OCI-M2 (cell line): ENCODE results near the gene GRK5.
"Not testable (repeated sequence)": the region's sequence is repeated elsewhere in the genome, so short reads cannot be mapped to it uniquely, and the experiment has no call there.

Source experiments
- DNase-seq: peaks from one replicate; lab custom pipeline; 2025; ENCODE audit not compliant: unreplicated experiment; lab: John Stamatoyannopoulos, UW

GRK5 gene

DNA sequence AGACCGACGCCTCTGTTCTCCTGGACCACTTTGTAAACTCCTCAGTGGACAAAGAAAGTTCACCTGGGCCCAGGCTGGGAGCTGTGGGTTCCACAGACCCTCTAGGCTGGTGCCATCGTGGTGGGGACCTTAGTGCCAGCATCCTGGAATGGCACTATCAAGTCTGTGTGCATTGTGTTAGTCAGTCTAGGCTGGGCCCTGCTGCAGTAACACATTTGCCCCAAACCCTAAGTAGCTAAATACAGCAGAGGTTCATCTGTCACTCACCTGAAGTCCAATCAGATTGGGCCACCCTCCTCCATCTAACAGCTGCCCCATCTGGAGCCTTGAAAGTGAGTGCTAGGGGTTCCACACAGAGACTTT lies 224.4 kb downstream of the GRK5 start:
- no peak for DNase-seq

DNA sequence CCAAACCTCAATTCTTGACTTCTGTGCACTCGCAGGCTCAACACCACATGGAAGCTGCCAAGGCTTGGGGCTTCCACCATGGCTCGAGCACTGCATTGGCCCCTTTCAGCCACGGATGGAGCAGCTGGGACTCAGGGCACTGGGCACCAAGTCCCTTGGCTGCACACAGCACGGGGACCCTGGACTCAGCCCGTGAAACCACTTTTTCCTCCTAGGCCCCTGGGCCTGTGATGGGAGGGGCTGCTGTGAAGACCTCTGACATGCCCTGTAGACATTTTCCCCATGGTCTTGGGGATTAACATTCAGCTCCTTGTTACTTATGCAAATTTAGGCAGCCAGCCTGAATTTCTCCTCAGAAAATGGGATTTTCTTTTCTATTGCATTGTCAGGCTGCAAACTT lies 227.6 kb downstream of the GRK5 start:
- not testable (repeated sequence) for DNase-seq

DNA sequence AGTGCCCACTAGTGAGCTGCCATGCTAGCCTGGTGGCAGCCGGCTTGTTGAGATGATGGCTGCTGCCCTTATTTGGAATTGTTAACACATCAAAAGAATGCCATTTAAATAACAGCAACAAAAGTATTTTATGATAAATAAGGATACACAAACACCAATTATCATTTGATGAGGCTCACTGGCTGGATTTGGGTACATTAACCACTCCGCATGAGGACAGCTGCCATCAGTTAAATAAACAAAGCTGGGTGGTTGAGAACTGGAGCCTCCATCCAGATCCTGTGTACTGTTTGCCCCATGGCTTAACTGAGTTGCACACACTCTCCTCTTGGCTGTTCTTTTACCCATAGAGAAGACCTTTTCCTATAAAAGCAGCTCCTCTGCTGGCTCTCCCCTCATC lies 231.3 kb downstream of the GRK5 start:
- DNase-seq, result no peak

DNA sequence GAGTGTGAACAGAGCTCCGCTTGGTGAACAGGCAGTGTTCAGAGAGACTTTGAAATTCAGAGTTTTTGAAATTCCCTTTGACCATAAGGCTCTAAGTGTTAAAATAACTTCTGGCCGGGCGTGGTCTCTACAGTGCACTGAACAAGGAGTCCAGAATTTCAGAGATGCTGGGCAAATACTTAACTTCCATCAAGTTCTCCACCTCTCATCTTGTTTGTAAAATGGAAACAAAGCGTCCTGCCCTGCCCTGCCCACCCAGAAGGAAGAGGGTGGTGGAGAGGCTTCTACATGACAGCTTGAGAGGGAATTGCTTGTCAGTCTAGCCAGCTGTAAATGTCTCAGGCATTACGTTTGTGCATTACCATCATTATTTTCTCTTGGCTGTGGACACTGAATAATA lies 232.6 kb downstream of the GRK5 start:
- DNase-seq, result no peak

DNA sequence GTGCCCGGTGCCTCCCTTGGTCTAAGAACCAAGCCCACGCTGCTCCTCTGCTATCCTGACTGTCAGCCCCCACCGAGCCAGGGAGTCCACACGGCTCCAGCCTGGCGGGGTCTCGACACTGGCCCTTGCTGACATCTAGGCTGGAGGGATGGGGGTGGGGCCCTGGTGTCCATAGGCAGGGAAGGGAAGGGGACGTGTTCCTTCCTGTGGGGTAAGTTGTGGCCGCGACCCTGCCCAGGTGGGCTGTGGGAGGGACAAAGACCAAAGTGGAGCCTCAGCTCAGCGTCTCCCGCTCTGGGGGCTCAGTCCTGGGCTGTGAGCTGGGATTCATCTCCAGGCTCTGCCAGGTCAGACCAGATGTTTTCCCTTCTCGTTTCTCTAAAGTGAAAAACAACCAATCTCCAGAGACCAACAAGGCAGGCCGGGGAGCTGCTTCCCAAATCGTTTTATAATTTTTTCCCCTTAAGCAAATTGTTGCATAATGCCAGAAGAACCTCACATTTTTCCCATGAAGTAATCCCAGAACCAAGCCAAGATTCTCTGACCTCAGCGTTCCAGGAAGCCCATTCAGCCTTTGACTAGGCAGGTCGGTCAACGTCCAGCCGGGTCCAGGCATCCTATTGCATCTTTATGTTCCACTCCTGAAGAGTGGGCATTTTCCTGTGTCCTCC lies 233.9 kb downstream of the GRK5 start:
- no peak for DNase-seq

DNA sequence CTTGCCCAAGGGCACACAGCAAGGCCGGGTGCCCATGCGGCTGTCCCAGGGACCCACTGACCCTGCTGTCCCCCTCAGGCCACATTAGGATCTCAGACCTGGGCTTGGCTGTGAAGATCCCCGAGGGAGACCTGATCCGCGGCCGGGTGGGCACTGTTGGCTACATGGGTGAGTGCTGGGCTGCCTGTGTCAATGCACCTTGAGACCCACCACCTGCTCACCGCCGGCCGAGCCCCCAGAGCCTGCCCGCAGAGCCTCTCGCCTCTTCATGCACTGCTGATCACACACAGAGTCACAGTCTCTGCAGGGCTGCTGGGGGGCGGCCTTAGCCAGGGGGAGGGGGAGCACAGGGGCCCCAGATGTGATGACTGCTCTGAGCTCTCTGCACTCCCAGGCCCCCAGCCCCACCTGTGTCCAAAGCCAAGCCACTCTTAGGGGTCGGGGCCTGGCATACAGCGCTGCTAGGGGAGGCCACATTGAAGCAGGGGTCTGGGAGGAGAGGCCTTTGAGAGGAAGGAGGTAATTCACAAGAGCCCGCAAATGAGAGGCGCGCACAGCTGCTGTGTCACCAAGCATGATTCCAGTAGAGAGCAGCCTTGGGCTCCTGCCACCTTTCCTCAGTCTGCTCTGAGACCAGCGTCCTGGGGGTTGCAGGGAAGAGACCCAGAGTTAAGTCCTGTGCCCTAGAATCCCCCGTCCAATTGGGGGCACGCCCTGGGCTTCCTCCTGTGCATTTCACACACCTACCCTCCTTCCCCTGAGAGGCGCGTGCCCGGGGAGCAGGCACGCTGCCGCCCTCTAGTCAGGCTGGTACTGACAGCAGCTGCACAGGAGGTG lies 234.8 kb downstream of the GRK5 start:
- DNase-seq, result no peak

DNA sequence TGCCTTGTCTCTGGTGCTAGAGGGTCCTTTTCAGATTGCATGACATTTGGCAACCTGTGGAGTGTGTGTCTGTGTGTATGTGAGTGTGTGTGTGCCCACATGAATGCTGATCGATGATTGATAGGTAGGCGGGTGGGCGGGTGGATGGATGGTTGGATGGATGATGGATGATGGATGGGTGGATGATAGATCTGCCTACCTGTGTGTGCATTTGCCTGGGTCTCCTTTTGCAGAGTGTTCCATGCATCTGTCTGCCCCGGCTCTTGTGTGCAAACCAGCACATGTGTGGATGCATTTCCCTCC lies 235.3 kb downstream of the GRK5 start:
- DNase-seq, result no peak

DNA sequence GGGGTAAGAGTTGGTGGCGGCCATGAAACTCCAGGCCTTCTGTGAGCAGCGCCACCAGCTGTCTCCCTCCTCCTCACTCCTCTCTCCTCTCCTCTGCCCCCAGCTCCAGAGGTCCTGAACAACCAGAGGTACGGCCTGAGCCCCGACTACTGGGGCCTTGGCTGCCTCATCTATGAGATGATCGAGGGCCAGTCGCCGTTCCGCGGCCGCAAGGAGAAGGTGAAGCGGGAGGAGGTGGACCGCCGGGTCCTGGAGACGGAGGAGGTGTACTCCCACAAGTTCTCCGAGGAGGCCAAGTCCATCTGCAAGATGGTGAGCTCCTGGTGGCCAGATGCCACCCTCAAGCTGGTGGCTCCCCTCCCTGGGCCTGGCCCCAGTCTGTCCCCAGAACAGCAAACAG lies 236.1 kb downstream of the GRK5 start:
- no peak for DNase-seq

DNA sequence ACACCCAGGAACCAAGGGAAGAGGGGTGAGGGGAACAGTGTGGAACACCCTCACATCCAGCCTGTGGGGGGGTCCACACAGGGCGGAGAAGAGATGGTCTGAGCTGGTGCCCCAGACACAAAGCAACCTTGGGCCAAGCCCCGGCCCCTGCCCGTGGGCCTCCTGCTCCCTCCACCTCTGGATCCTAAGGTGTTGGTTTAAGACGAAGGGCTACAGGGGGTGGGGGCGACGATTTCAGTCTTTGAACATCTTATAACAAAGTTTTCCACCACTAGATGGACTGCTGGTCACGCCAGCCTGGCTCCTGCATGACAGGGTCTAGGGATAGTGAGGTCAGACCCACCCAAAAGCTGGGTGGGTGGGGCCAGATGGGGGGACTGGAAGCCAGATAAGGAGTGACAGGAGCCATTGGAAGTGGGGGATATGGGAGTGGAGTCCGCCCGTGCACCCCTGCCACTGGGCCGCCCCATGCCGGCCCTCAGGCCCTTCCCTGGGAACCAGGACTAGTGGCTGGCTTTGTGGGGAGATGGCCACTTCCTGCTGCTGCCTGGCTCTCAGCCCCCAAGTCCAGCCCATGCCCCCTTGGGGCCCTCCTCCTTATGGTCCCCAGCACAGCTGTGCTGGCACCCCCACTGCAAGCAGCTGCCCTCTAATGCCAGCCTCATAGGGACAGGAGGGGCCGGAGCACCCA lies 236.7 kb downstream of the GRK5 start:
- DNase-seq, result no peak

DNA sequence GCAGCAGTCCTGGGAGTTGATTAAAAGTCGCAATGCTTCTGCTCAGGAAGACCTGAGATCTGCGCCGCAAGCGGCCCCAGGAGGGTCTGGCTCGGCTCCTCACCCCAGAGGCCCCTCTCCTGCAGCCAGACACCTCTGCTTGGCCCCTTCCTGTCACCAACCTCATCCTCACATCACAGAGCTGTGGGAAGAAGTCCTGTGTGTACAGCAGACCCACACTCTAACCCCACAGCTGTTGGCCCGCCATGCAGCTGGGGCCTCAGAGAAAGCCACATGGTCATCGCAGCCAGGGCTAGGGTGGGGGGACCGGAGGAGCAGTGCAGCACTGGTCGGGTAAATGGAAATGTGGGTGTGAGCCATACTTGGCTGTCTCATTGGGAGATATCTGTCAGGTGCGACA lies 237.5 kb downstream of the GRK5 start:
- no peak for DNase-seq

DNA sequence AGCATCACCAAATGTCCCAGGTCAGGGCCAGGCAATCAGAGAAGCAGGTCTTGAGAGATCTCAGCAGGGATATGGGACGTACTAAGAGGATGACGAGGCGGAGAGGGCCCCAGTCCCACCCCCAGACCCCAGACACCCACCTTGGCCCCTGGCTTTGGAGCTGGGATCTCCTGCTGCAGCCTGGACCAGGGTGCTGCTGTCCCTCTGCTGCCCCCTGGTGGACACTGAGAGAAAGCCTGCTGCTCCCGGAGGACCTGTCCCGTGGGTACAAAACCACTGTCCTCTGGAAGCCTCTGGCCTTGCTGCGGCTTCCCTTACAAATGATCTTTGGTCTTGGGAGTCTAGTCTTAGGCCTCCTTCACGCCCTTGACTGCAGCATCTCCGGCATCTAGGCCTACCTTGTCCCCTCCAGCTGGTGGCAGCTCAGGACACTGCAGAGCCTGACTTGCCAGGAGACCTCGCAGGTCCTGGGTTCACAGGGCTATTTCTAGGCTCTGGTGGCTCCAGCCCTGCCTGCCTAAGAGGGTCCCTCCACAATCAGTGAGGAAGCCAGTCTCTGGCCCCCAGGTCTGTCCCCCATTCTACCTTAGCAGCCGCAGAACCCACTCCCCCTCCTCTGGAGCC lies 238.1 kb downstream of the GRK5 start:
- DNase-seq, result peak; percentile 38

DNA sequence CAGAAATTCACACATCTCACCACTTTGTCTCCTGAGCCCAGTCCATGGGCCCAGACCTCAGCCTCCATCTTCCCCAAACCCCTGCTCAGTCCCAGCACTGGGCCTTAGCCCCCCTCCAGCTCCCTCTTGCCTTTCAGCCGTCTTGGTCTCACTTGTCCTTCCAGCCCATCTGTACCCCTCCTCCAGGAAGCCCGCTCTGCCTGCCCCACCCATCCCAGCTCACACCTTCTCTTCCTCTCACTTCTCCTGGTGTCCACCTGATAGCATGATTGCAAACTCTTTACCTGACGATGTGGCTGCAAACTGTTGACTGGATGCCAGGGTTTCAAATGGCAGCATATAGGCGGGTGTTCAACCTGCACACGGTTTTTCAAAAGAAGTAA lies 238.6 kb downstream of the GRK5 start:
- DNase-seq, result no peak

DNA sequence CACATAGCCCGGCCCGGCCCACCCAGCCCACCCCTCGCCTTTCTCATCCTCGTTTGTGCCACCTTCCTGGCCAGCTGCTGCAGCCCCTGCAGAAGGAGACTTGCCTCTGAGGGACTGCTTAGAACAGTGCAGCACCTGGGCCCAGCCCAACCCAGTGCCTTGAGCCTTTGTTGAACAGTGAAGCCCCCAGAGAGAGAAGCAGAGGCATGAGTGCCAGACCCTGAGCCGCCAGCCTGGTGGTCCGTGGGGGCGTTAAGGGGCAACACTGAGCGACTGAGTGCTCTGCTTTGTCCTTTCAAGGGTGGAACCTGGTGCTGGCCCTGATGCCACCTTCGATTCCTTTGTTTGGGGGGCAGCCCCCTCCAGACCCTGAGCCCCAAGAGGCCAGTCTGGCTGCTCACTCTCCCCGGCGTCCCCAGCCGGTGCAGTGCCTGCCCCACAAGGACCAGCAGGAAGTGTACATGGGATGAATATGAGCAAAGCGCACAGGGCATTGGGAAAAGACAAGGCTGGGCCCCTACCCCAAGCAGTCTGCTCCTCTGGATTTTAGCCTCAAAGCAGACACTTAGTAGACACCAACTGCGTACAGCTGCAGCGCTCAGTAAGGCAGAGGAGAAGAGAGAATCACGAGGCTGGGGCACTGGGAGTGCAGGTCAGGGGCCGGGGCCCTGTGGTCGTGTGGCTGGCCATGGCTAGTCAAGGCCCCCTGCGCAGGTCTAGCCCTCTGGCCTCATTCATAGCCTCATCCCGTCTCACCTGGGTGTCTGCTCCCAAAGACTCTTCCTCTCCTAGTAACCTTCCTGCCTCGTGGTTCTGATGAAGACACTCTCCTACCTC lies 239.3 kb downstream of the GRK5 start:
- DNase-seq, result no peak

DNA sequence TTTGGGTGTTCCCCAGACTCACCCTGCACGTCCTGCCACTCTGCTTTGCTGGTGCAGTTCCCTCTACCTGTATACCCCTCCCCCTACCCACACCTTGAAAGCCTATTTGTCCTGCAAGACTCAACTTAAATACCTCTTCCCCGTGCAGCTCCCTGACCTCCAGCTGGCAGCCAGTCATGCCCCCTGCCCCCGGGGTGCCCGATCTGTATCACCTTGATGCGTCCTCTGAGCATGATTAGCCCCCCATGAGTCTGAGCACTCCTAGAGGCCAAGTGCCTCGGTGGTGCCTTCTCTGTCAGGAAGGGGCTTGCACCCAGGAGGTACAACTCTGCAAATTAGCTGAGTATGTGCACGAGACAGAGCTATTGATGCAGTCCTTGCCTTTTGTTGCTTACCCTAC lies 240.1 kb downstream of the GRK5 start:
- DNase-seq, result no peak

DNA sequence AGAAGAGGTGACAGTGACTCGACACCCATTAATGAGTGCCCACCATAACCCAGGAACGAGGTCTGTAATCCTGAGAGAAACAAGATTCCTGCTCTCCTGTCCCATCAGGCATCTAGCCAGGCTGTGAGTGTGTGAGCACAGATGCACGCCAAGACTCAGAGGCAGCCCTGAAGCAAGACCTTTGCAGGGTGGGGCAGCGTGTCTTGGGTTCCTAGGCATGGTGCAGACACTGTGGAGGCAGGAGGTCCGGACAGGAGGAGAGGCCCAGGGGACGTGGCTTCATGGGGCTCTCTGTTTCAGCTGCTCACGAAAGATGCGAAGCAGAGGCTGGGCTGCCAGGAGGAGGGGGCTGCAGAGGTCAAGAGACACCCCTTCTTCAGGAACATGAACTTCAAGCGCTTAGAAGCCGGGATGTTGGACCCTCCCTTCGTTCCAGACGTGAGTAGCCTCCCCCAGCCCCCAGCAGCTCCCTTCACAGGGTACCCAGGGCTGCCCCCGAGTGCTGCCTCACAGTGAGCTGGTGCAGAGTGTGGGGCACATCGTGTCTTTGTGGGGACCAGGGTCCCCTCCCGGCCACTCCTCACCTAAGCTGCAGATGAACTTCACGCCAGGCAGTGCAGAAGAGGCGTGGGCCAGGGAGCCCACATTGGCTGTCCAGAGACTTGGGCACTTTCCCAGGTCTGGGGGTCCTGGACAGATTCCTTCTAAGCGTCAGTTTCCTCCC lies 240.6 kb downstream of the GRK5 start:
- no peak for DNase-seq

DNA sequence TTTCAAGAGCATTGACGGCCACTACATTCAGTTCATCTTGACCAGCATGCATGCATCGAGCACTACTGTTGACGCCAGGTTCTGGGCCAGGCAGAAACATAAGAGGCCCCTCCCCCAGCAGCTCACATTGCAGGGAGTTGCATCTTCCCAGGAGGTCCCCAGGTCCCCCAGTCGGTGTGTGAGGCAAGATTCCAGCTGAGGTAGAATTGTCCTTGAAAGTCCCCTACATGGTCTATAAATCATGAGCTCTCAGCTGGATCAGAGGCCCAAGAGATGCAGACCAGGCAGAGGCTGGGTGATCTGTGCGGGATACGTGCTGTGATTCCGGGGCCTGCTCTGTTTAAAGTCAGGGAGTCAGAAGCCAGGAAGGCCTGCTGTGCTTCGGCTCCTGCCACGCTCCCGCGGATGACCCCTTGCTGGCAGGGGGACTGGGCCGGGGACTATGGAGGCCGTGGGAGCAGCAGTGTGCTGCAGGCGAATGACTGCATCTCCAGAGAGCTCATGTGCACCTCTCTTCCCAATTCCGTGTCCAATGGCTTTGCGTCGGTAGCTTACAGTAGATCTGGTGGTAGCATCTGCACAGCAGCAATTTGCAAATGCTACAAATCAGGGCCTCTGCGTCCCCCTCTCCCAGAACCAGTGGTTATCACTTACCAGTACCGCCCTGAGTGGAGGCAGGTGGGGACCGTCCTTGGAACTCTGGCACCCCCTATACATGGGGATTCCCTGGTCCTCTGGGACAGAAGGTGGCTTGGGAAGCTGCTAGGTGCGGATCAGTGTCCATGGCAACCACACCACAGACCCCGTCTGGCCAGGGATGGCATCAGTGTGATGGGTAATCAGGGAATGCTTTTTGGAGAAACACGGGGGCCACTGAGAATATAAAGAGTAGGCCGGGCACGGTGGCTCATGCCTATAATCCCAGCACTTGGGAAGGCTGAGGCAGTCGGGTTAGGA lies 241.5 kb downstream of the GRK5 start:
- DNase-seq, result no peak

DNA sequence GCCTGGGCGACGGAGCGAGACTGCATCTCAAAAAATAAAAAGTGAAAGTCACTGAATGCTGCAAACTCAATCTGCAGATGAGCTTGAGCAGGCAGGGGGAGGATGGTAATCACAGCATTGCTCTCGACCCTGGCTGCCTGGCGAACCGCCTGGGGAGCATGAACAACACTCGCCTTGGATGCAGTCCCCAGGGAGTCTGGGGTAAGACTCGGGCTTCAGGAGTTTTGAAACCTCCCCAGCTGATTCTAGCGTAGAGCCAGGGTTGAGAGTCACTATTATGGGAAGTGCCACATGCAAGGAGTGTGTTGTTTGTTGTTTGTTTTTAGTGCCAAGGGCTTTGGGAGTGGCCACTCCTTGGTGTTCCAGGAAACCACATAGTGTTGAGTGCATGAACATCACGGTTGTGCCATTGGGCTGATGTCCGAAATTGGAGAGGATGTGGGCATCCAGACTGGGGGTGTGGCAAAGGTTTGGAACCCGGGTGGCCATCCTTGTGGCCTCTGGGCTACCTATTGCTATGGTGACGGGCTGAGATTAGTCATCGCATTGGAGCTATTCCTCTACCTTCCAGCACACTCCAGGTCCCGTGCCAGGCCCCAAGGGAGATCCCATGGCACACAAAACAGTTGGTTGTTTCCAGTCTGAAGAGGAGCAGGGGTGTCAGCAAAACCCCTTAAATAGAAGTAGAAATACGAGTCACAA lies 242.5 kb downstream of the GRK5 start:
- no peak for DNase-seq

DNA sequence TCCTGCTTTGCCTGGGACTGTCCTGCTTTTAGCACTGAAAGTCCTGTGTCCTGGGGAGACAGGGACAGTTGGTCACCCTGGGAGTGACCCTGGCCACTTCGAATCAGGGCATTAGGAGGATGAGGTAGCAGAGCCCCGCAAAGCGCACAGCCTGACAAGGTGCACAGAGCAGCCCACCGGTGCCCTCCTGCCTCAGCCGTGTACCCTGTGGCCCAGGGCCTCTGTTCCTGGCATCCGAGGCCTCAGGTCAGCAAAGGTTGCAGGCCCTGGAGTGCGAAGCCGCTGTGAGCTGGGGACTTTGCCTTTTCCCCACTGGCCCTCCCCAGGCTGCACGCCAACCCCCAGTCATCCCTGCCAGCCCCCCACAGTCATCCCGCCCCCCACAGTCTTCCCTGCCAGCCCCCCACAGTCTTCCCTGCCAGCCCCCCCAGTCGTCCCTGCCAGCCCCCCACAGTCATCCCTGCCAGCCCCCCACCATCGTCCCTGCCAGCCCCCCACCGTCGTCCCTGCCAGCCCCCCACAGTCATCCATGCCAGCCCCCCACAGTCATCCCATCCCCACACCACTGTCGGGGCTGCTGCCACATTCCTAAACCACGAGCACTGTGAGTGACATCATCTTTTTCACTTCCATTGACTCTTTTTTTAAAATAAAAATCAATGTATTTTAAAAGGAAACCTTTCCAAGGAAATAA lies 243.4 kb downstream of the GRK5 start:
- DNase-seq, result no peak
